ENCODE results near the gene ERCC6L.

GRCh38 chrX:72240976-72241375 is 2.1 kb upstream of the ERCC6L start:
- TF ChIP-seq GATA3 (IDR thresholded peaks at IDR 0.05; ENCODE audit: low read depth, low read length): no peak
- no peak for TF ChIP-seq GATA2 (IDR thresholded peaks at IDR 0.05; ENCODE audit: low read depth, low read length)
